HCT116 (cell line): ENCODE measurements around the gene EXOC4. TPM values are rescaled to one million over a fixed set of nuclear protein-coding genes. Genes with fewer than 3 reads are reported as not detected.

Experiments
- ATAC-seq: fragments of 200-7000 bp; cut with Tn5 transposase; 2 replicates; pipeline ENCODE4 v1.9.1; 2020; ENCODE audit warnings: mild to moderate bottlenecking, moderate library complexity
- BruUV-seq: library from RNA; stranded (reverse); fragments of 400-500 nt; replicated peaks from 2 replicates; lab custom pipeline; 2021; lab: Mats Ljungman, UMichigan
- CTCF ChIA-PET: fragments of 300-600 bp; sonication (Branson Sonifier 250); formaldehyde crosslinking; loops from one replicate; lab custom pipeline; 2021; ENCODE audit warnings: antibody characterized with exemption; lab: Charles Lee
- POLR2A ChIA-PET: fragments of 300-600, 350-600 bp; sonication (Branson Sonifier 250); formaldehyde crosslinking; loops from one replicate; lab custom pipeline; 2021; ENCODE audit warnings: antibody characterized with exemption; lab: Charles Lee
- RAD21 ChIA-PET, 2 experiments: fragments of 300-600 bp; sonication (Branson Sonifier 250); formaldehyde crosslinking; loops; one replicate each; lab custom pipeline; 2023; ENCODE audit warnings: low total read pairs in 2 of 2; ENCODE audit not compliant: uncharacterized antibody in 2 of 2, unreplicated experiment in 2 of 2, low non-redundant PET in 1 of 2; lab: Charles Lee
- DNase-seq: peaks from one replicate; pipeline ENCODE4 v3.0.0-alpha.2; 2010; ENCODE audit warnings: low read depth, low spot score
- H2AFZ ChIP-seq: fragments of 200-600 bp; shearing (Covaris generic), sonication (generic); 2 replicates; pipeline ENCODE4 v1.6.1; 2017; ENCODE audit warnings: low read depth, mixed run types, mixed read lengths, antibody characterized with exemption, low read length; ENCODE audit not compliant: poor library complexity, severe bottlenecking
- H3K27ac ChIP-seq: 2 replicates; pipeline ENCODE4 v1.5.1; 2012; ENCODE audit warnings: low read depth, low read length
- H3K27me3 ChIP-seq: fragments of 200-600 bp; sonication (generic); 2 replicates; pipeline ENCODE4 v1.6.1; 2016; ENCODE audit warnings: mixed run types, low read length, mixed read lengths; ENCODE audit not compliant: insufficient read depth
- H3K36me3 ChIP-seq, 2 experiments: fragments of 200-500 bp in 1 of 2; fragments of 200-600 bp in 1 of 2; sonication (Bioruptor generic) in 1 of 2; sonication (generic) in 1 of 2; 2 replicates each; pipeline versions ENCODE4 v1.5.1 to v1.6.1; 2014 to 2016; ENCODE audit warnings: low read length in 2 of 2, inconsistent platforms in 1 of 2, mixed read lengths in 1 of 2, mixed run types in 1 of 2; ENCODE audit not compliant: insufficient read depth in 2 of 2, control insufficient read depth in 1 of 2
- H3K4me1 ChIP-seq, 2 experiments: fragments of 200-600 bp in 1 of 2; sonication (generic) in 1 of 2; 2 replicates each; pipeline versions ENCODE4 v1.5.1 to v1.6.1; 2012 to 2017; ENCODE audit warnings: low read length in 2 of 2, inconsistent platforms in 1 of 2, mild to moderate bottlenecking in 1 of 2, mixed read lengths in 1 of 2, mixed run types in 1 of 2, moderate library complexity in 1 of 2; ENCODE audit not compliant: insufficient read depth in 2 of 2, control insufficient read depth in 1 of 2
- H3K4me2 ChIP-seq: fragments of 200-600 bp; sonication (generic); 2 replicates; pipeline ENCODE4 v1.6.1; 2017; ENCODE audit warnings: mixed run types, low read length, mixed read lengths
- H3K4me3 ChIP-seq, 2 experiments: fragments of 200-600 bp in 1 of 2; sonication (generic) in 1 of 2; replicated peaks in 1 of 2; 2 replicates each; pipeline ENCODE4 v1.5.1; 2011 to 2016; ENCODE audit warnings: low read length in 2 of 2, control low read depth in 1 of 2, low read depth in 1 of 2, mild to moderate bottlenecking in 1 of 2, mixed read lengths in 1 of 2, mixed run types in 1 of 2
- H3K79me2 ChIP-seq: fragments of 200-600 bp; sonication (generic); 2 replicates; pipeline ENCODE4 v1.6.1; 2017; ENCODE audit warnings: mild to moderate bottlenecking, mixed run types, low read length, moderate library complexity, mixed read lengths; ENCODE audit not compliant: insufficient read depth
- H3K9ac ChIP-seq: fragments of 200-600 bp; sonication (generic); 2 replicates; pipeline ENCODE4 v1.6.1; 2016; ENCODE audit warnings: low read length, mixed read lengths
- H3K9me2 ChIP-seq: fragments of 200-600 bp; sonication (generic), shearing (Covaris generic); 2 replicates; pipeline ENCODE4 v1.6.1; 2017; ENCODE audit warnings: mixed run types, mild to moderate bottlenecking, moderate library complexity; ENCODE audit not compliant: insufficient read depth
- H3K9me3 ChIP-seq, 2 experiments: fragments of 200-500 bp in 1 of 2; fragments of 200-600 bp in 1 of 2; sonication (Bioruptor generic) in 1 of 2; sonication (generic) in 1 of 2; 2 replicates each; pipeline ENCODE4 v1.6.1; 2014 to 2017; ENCODE audit warnings: low read length in 2 of 2, mixed read lengths in 2 of 2, inconsistent platforms in 1 of 2, low read depth in 1 of 2, mild to moderate bottlenecking in 1 of 2, mixed run types in 1 of 2, moderate library complexity in 1 of 2; ENCODE audit not compliant: control insufficient read depth in 1 of 2, insufficient read depth in 1 of 2
- H4K20me1 ChIP-seq: fragments of 200-600 bp; sonication (generic), shearing (Covaris generic); 2 replicates; pipeline ENCODE4 v1.6.1; 2017; ENCODE audit warnings: mixed run types, mild to moderate bottlenecking, moderate library complexity; ENCODE audit not compliant: insufficient read depth
- CBX3 ChIP-seq: IDR thresholded peaks from 2 replicates; pipeline ENCODE4 v1.6.1; 2012; ENCODE audit warnings: low read depth
- CEBPB ChIP-seq: IDR thresholded peaks from 2 replicates; pipeline ENCODE4 v1.6.1; 2012; ENCODE audit warnings: low read depth
- FOSL1 ChIP-seq: IDR thresholded peaks from 2 replicates; pipeline ENCODE4 v1.6.1; 2012; ENCODE audit warnings: low read depth
- JUND ChIP-seq: IDR thresholded peaks from 2 replicates; pipeline ENCODE4 v1.6.1; 2012
- RAD21 ChIP-seq: IDR thresholded peaks from 2 replicates; pipeline ENCODE4 v1.6.1; 2012; ENCODE audit warnings: low read depth, mild to moderate bottlenecking
- intact Hi-C: fragments of 100-400 bp; cut with micrococcal nuclease; formaldehyde crosslinking; loops from 2 replicates; pipeline ENCODE4 v1.10.0; 2022
- total RNA-seq: library from RNA; stranded (reverse); gene quantifications from one replicate; pipeline ENCODE4 v1.2.1, GENCODE V29; 2021; ENCODE audit not compliant: unreplicated experiment
- TF ChIP-seq, protein P1 (sequence below): IDR thresholded peaks from 2 replicates; pipeline ENCODE4 v1.6.1; 2012
- TF ChIP-seq, protein P2 (sequence below): IDR thresholded peaks from 2 replicates; pipeline ENCODE4 v1.6.1; 2012
- TF ChIP-seq, protein P3 (sequence below), 3 experiments: fragments of 200-600 bp in 1 of 3; sonication (generic) in 1 of 3; IDR thresholded peaks in 2 of 3; conservative IDR thresholded peaks in 1 of 3; 2 replicates each; pipeline ENCODE4 v1.5.1; 2012 to 2017; ENCODE audit warnings: low read depth in 2 of 3, low read length in 2 of 3, antibody characterized with exemption in 1 of 3, borderline replicate concordance in 1 of 3, control low read depth in 1 of 3, mild to moderate bottlenecking in 1 of 3, mixed read lengths in 1 of 3, mixed run types in 1 of 3, moderate library complexity in 1 of 3; ENCODE audit not compliant: insufficient read depth in 1 of 3

Gene EXOC4
- total RNA-seq, 1 experiment from 2014 or later: 40.3 TPM

DNA sequence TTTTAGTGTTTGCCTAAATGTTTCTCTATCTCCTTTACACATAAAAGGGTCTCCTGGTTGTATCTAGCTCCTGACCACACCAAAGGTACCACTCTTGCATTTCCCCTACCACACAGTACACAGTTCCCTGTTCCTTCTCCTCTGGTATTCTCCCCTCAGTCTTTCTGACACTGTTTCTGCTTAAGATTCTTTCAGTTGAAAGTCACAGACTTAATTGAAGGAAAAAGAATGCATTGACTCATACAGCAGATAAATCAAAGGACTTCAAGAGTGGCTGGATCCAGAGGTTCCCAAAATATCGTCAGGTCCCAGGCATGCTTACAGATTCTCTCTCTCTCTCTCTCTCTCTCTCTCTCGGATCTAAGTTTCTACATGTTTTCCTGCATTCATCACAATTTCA lies 688.6 kb downstream of the EXOC4 start:
- H3K9ac ChIP-seq: no peak overlapping the region
- H3K79me2 ChIP-seq: no peaks in the 10 kb centered on the region
- ATAC-seq: no peak
- TF ChIP-seq JUND: no peak
- no peak for TF ChIP-seq CBX3
- TF ChIP-seq, protein P1, sequence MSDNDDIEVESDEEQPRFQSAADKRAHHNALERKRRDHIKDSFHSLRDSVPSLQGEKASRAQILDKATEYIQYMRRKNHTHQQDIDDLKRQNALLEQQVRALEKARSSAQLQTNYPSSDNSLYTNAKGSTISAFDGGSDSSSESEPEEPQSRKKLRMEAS: no peak
- TF ChIP-seq, protein P2, sequence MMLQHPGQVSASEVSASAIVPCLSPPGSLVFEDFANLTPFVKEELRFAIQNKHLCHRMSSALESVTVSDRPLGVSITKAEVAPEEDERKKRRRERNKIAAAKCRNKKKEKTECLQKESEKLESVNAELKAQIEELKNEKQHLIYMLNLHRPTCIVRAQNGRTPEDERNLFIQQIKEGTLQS: no peak
- TF ChIP-seq FOSL1: no peak
- TF ChIP-seq, protein P3, sequence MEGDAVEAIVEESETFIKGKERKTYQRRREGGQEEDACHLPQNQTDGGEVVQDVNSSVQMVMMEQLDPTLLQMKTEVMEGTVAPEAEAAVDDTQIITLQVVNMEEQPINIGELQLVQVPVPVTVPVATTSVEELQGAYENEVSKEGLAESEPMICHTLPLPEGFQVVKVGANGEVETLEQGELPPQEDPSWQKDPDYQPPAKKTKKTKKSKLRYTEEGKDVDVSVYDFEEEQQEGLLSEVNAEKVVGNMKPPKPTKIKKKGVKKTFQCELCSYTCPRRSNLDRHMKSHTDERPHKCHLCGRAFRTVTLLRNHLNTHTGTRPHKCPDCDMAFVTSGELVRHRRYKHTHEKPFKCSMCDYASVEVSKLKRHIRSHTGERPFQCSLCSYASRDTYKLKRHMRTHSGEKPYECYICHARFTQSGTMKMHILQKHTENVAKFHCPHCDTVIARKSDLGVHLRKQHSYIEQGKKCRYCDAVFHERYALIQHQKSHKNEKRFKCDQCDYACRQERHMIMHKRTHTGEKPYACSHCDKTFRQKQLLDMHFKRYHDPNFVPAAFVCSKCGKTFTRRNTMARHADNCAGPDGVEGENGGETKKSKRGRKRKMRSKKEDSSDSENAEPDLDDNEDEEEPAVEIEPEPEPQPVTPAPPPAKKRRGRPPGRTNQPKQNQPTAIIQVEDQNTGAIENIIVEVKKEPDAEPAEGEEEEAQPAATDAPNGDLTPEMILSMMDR (IDR thresholded peaks at IDR 0.05 in 2 of 3, conservative IDR thresholded peaks at IDR 0.05 in 1 of 3; ENCODE audit: borderline replicate concordance in 1 of 3, insufficient read depth in 1 of 3, low read depth in 2 of 3, low read length in 2 of 3): no peak
- no peak for TF ChIP-seq RAD21
- no peaks in the 10 kb centered on the region for H3K9me3 ChIP-seq
- H3K4me3 ChIP-seq: no peak overlapping the region
- no peaks in the 10 kb centered on the region for H3K27me3 ChIP-seq
- H4K20me1 ChIP-seq: no peaks in the 10 kb centered on the region
- ChIA-PET CTCF (no interaction called here), POLR2A (no interaction called here), RAD21 (no interaction called here)
- no peak for DNase-seq
- no peak overlapping the region for H3K27ac ChIP-seq
- H2AFZ ChIP-seq: no peak overlapping the region
- no peaks in the 10 kb centered on the region for H3K36me3 ChIP-seq
- H3K9me2 ChIP-seq: no peaks in the 10 kb centered on the region
- BruUV-seq: TSS peak; percentile 24
- no peaks in the 10 kb centered on the region for H3K4me1 ChIP-seq
- H3K4me2 ChIP-seq: no peak overlapping the region
- intact Hi-C loops: no loop called here

DNA sequence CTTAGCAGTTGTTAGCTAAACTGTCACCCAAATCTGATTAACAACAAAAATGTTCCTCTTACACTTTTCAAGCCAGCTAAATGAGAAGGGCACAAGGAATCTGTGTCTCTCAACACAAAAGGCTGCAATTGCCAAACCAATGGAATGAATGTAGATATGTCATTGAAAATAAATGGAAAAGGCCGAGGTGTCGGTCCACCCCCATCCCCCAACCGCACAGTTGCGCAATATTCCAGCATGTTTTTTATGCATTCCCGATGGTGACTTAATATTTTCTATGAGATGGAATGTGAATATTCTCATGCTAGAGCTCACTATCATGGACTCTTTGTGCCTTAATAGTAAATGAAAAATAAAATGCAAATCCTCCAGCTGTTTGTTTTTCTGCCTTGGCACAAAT lies 692.6 kb downstream of the EXOC4 start:
- Histone ChIP-seq H3K4me3 (no peak overlapping the region), H2AFZ (no peak overlapping the region), H4K20me1 (no peaks in the 10 kb centered on the region), H3K9ac (no peak overlapping the region), H3K4me1 (no peaks in the 10 kb centered on the region), H3K9me2 (no peaks in the 10 kb centered on the region), H3K79me2 (no peaks in the 10 kb centered on the region), H3K36me3 (no peaks in the 10 kb centered on the region), H3K9me3 (no peaks in the 10 kb centered on the region), H3K4me2 (no peak overlapping the region), H3K27ac (no peak overlapping the region), H3K27me3 (no peaks in the 10 kb centered on the region)
- intact Hi-C loops: no loop called here
- no peak for DNase-seq
- ChIA-PET CTCF (no interaction called here), POLR2A (no interaction called here), RAD21 (no interaction called here)
- no TSS peak for BruUV-seq
- ATAC-seq: no peak
- no peak for TF ChIP-seq JUND
- TF ChIP-seq CEBPB: 0 out of 2 replicates have a peak, but pooled peaks have one; percentile 42
